GM12874 (cell line): ENCODE data around the gene TMEM97.

Source experiments
- TF ChIP-seq, protein P1 (sequence below): IDR thresholded peaks from 2 replicates; pipeline ENCODE4 v1.5.1; 2011; ENCODE audit warnings: low read depth, mild to moderate bottlenecking, control low read depth, low read length, moderate library complexity; ENCODE audit not compliant: insufficient read depth

TMEM97 gene

DNA sequence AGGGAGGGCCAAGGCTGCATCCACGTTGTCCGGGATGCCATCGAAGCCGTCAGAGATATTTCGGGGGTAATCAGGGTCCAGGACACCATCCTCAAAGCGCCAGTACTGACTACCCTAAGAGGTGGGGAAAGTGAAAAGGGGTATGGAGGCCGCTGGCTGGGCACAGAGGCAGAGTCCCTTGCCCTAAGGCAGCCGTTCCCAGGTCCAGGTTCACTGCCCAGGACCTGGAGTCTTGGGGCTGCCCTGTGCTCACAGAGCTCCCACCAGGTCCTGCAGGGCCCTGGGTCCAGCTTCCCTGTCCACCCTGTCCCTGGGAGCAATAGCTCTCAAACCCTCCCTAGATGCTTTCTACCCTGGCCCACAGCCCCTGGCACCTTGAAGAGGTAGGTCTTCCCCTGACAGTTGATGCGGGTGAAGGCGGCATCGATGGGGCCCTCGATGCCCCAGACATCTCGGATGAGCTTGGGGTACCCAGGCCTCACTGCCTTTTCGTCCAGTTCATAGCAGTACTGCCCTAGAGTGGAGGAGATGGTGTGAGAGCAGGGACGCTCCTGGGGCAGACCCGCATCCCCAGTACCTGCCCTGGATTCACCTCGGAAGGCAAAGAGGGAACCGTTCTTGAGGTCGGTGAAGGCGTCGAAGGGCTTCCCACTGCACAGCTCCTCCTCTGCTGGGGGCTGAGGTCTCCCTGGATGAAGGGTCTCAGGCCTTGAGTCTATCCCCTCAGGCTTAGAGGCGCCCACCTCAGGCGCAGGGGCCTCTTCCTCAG lies 50.1 kb downstream of the TMEM97 start:
- TF ChIP-seq, protein P1, sequence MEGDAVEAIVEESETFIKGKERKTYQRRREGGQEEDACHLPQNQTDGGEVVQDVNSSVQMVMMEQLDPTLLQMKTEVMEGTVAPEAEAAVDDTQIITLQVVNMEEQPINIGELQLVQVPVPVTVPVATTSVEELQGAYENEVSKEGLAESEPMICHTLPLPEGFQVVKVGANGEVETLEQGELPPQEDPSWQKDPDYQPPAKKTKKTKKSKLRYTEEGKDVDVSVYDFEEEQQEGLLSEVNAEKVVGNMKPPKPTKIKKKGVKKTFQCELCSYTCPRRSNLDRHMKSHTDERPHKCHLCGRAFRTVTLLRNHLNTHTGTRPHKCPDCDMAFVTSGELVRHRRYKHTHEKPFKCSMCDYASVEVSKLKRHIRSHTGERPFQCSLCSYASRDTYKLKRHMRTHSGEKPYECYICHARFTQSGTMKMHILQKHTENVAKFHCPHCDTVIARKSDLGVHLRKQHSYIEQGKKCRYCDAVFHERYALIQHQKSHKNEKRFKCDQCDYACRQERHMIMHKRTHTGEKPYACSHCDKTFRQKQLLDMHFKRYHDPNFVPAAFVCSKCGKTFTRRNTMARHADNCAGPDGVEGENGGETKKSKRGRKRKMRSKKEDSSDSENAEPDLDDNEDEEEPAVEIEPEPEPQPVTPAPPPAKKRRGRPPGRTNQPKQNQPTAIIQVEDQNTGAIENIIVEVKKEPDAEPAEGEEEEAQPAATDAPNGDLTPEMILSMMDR: no peak

- TF ChIP-seq, protein P1: no peak
Measured at GRCh38 chr17:28369684-28370034, 50.7 kb downstream of the TMEM97 start.

GRCh38 chr17:28370035-28370743 lies 51.2 kb downstream of the TMEM97 start, which contains the start of gene VTN:
TSS of gene VTN (minus strand) at chr17:28370307. CDS start at chr17:28370203, 104 bp downstream.
- TF ChIP-seq, protein P1: no peak

DNA sequence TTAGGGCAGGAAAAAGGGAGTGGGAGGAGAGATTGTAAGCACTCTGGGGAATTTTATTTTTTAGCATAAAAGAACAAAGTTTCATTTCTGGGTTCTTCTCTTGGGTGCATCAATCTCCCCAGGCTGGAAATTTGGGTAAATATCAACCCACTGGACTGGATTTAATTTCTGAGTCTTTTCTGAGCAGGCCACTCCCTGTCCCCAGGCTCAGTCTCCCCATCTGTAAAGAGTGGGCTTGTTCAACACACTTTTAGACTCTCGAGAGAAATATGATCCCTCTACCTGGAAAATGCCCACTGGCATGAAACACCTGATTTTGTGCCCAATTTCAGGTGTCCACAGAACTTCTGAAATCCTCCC lies 51.7 kb downstream of the TMEM97 start:
- TF ChIP-seq, protein P1: no peak

GRCh38 chr17:28371245-28372202 lies 52.5 kb downstream of the TMEM97 start, which contains the start of gene SARM1:
TSS of gene SARM1 (plus strand) at chr17:28371694. CDS start at chr17:28372033, 339 bp downstream.
- TF ChIP-seq, protein P1: no peak

DNA sequence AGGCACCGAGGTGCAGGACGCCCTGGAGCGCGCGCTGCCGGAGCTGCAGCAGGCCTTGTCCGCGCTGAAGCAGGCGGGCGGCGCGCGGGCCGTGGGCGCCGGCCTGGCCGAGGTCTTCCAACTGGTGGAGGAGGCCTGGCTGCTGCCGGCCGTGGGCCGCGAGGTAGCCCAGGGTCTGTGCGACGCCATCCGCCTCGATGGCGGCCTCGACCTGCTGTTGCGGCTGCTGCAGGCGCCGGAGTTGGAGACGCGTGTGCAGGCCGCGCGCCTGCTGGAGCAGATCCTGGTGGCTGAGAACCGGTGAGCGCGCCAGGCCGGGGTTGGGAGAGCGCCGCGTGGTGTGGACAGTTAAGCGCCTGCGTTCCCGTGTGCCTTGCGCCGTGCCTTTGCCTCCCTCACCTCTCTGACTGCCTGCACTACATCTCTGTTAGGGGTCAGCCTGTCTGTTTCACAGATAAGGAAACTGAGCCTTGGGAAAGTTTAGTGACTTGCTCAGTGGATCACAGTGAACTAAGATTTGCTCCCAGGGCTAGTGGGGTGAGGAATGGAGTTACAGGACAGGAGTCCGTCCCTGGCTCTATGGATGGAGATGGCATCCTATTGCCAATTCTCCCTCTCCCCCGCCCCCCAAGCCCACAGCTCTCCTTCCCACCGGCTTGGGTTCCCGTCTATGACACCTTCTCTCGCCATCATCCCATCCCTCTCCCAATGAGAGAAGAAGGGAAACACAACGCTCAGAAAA lies 53.4 kb downstream of the TMEM97 start:
- TF ChIP-seq, protein P1: no peak

DNA sequence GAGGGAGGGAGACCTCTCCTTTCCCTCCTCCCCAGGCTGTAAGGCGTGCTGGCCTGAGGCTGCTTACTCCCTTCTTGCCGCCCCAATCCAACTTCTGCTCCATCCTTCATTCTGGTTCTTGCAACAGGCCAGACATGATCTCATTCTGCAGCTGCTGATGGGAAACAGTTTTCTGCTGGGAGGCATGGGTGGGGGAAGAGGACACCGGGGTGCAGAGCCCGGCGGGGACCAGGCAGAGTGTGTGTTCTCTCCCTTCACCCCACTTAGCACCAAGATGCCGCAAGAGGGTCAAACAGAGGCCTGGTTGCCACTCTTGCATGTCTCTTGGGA lies 53.9 kb downstream of the TMEM97 start:
- TF ChIP-seq, protein P1: no peak
